ENCODE results near the gene MORN3.
"Not testable (repeated sequence)": the region's sequence is repeated elsewhere in the genome, so short reads cannot be mapped to it uniquely, and the experiment has no call there.

The MORN3 gene

GRCh38 chr12:121705514-121705913, 36.1 kb upstream of the MORN3 start:
- Mint-ChIP-seq H3K9me3 (no peaks in the 10 kb centered on the region), H3K4me1 (ENCODE audit: low read depth) (no peaks in the 10 kb centered on the region), H3K27ac (no peak overlapping the region), H3K27me3 (no peaks in the 10 kb centered on the region), H3K4me3 (no peak overlapping the region), H3K36me3 (ENCODE audit: low read depth) (no peaks in the 10 kb centered on the region)

- Mint-ChIP-seq H3K4me1 (ENCODE audit: low read depth) (no peaks in the 10 kb centered on the region), H3K9me3 (no peaks in the 10 kb centered on the region), H3K4me3 (no peak overlapping the region), H3K36me3 (ENCODE audit: low read depth) (no peaks in the 10 kb centered on the region), H3K27ac (no peak overlapping the region), H3K27me3 (no peaks in the 10 kb centered on the region)
These were observed 33.5 kb upstream of the MORN3 start for GRCh38 chr12:121702944-121703343.

- Mint-ChIP-seq H3K27me3 (no peaks in the 10 kb centered on the region), H3K27ac (no peak overlapping the region)
These were observed 32.3 kb upstream of the MORN3 start for GRCh38 chr12:121701667-121702277.

GRCh38 chr12:121697861-121698260, 28.4 kb upstream of the MORN3 start:
- H3K27ac Mint-ChIP-seq; H3K9me3 Mint-ChIP-seq; H3K27me3 Mint-ChIP-seq; H3K4me1 Mint-ChIP-seq (ENCODE audit: low read depth); H3K36me3 Mint-ChIP-seq (ENCODE audit: low read depth); H3K4me3 Mint-ChIP-seq: not testable (repeated sequence)

More at GRCh38 chr12:121701667-121702277, 32.3 kb upstream of the MORN3 start:
- H3K9me3 Mint-ChIP-seq, result no peaks in the 10 kb centered on the region
- no peak overlapping the region for H3K4me3 Mint-ChIP-seq
- no peaks in the 10 kb centered on the region for H3K4me1 Mint-ChIP-seq (ENCODE audit: low read depth)
- no peaks in the 10 kb centered on the region for H3K36me3 Mint-ChIP-seq (ENCODE audit: low read depth)

- Mint-ChIP-seq H3K27ac (no peak overlapping the region), H3K4me3 (no peak overlapping the region), H3K4me1 (ENCODE audit: low read depth) (no peaks in the 10 kb centered on the region), H3K9me3 (no peaks in the 10 kb centered on the region), H3K36me3 (ENCODE audit: low read depth) (no peaks in the 10 kb centered on the region), H3K27me3 (no peaks in the 10 kb centered on the region)
These were observed 27.7 kb upstream of the MORN3 start for GRCh38 chr12:121697093-121697698.

DNA sequence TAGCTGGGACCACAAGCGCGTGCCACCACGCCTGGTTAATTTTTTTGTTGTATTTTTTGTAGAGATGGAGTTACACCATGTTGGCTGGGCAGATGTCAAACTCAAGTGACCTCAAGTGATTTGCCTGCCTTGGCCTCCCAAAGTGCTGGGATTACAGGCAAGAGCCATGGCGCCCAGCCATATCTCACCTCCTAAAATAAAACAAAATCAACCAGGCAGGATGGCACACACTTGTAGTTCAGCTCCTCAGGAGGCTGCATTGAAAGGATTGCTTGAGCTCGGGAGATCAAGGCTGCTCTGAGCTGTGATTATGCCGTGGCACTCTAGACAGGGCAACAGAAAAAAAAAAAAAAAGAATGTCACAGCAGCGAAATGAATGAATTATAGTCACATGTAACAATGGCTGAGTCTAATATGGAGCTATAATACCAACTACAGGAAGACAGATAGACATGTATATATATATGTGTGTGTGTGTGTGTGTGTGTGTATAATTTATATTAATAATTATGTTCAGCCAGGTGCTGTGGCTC, 23.8 kb upstream of the MORN3 start:
- no peak overlapping the region for H3K27ac Mint-ChIP-seq
- no peaks in the 10 kb centered on the region for H3K36me3 Mint-ChIP-seq (ENCODE audit: low read depth)
- H3K27me3 Mint-ChIP-seq, result no peaks in the 10 kb centered on the region
- no peak overlapping the region for H3K4me3 Mint-ChIP-seq
- no peaks in the 10 kb centered on the region for H3K9me3 Mint-ChIP-seq
- no peaks in the 10 kb centered on the region for H3K4me1 Mint-ChIP-seq (ENCODE audit: low read depth)

GRCh38 chr12:121692744-121693143, 23.3 kb upstream of the MORN3 start:
- H3K9me3 Mint-ChIP-seq; H3K4me3 Mint-ChIP-seq; H3K36me3 Mint-ChIP-seq (ENCODE audit: low read depth); H3K27me3 Mint-ChIP-seq; H3K27ac Mint-ChIP-seq; H3K4me1 Mint-ChIP-seq (ENCODE audit: low read depth): not testable (repeated sequence)

- H3K4me3 Mint-ChIP-seq, result no peak overlapping the region
- H3K9me3 Mint-ChIP-seq, result no peaks in the 10 kb centered on the region
- no peaks in the 10 kb centered on the region for H3K27me3 Mint-ChIP-seq
- no peak overlapping the region for H3K27ac Mint-ChIP-seq
- H3K36me3 Mint-ChIP-seq (ENCODE audit: low read depth), result no peaks in the 10 kb centered on the region
- H3K4me1 Mint-ChIP-seq (ENCODE audit: low read depth), result peaks cover 15% of the 10 kb centered on the region
These were observed 20.0 kb upstream of the MORN3 start for GRCh38 chr12:121689430-121689829.

DNA sequence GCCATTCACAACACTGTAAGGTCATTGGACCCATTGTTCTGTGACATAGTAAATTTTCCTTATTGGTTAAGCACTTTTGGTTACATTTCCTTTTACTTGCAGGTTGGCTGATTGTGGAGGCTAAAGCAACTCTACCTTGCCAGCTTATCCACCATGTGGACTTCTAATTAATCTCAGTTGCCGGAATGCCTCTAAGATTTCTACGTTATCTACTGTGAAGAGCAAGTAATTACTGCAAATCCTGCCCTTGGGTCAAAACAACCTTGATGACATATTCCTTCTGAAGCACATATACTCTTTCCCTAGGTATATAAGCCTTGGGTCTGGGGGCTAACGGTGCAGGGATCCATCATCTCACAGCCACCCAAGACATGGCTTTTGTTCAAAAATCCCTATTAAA, 19.5 kb upstream of the MORN3 start:
- Mint-ChIP-seq H3K9me3 (no peaks in the 10 kb centered on the region), H3K4me3 (no peak overlapping the region), H3K27me3 (no peaks in the 10 kb centered on the region), H3K36me3 (ENCODE audit: low read depth) (no peaks in the 10 kb centered on the region), H3K27ac (no peak overlapping the region), H3K4me1 (ENCODE audit: low read depth) (peaks cover 15% of the 10 kb centered on the region)

DNA sequence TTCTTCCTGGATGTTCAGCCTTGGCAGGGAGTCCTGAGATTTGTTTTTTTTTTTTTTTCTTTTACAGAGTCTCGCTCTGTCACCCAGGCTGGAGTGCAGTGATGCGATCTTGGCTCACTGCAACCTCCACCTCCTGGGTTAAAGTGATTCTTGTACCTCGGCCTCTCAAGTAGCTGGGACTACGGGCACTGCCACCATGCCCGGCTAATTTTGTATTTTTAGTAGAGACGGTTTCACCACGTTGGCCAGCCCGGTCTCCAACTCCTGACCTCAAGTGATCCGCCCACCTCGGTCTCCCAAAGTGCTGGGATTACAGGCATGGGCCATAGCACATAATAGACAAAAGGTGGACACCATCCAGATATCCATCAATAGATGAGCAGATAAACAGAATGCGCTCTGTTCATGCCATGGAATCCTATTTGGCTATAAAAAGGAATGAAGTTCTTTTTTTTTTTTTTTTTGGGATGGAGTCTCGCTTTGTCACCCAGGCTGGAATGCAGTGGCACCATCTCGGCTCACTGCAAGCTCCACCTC, 10.3 kb upstream of the MORN3 start:
- not testable (repeated sequence) for H3K36me3 Mint-ChIP-seq (ENCODE audit: low read depth); H3K9me3 Mint-ChIP-seq; H3K27ac Mint-ChIP-seq; H3K4me1 Mint-ChIP-seq (ENCODE audit: low read depth); H3K27me3 Mint-ChIP-seq; H3K4me3 Mint-ChIP-seq

- no peaks in the 10 kb centered on the region for H3K27me3 Mint-ChIP-seq
- no peaks in the 10 kb centered on the region for H3K9me3 Mint-ChIP-seq
- no peak overlapping the region for H3K4me3 Mint-ChIP-seq
- no peaks in the 10 kb centered on the region for H3K36me3 Mint-ChIP-seq (ENCODE audit: low read depth)
- H3K4me1 Mint-ChIP-seq (ENCODE audit: low read depth), result peaks cover 6% of the 10 kb centered on the region
- peak overlapping the region; percentile 46 for H3K27ac Mint-ChIP-seq
These were observed 9.4 kb upstream of the MORN3 start for GRCh38 chr12:121678716-121679300.

- Mint-ChIP-seq H3K27me3 (no peaks in the 10 kb centered on the region), H3K36me3 (ENCODE audit: low read depth) (no peaks in the 10 kb centered on the region), H3K4me1 (ENCODE audit: low read depth) (peaks cover 11% of the 10 kb centered on the region), H3K9me3 (no peaks in the 10 kb centered on the region), H3K27ac (no peak overlapping the region), H3K4me3 (no peak overlapping the region)
These were observed 8.9 kb upstream of the MORN3 start for GRCh38 chr12:121678305-121678704.

DNA sequence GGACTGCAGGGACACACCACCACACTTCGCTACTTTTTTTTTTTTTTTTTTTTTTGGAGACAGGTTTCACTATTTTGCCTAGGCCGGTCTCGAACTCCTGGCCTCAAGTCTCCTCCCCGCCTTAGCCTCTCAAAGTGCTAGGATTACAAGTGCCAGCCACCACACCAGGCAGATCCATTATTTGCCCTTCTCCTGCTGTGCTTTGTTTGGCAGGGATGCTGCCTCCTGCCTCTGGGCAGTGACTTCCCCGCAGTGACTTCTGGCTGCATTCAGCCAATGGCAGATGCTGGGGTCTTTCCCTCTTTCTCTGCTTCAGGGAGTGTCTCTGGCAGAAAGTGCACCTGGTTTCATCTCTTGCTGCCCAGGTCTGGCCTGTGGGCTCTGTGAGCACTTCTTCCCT, 6.7 kb upstream of the MORN3 start:
- peak overlapping the region; percentile 48 for H3K27ac Mint-ChIP-seq
- no peak overlapping the region for H3K4me3 Mint-ChIP-seq
- no peaks in the 10 kb centered on the region for H3K9me3 Mint-ChIP-seq
- no peaks in the 10 kb centered on the region for H3K27me3 Mint-ChIP-seq
- no peaks in the 10 kb centered on the region for H3K36me3 Mint-ChIP-seq (ENCODE audit: low read depth)
- H3K4me1 Mint-ChIP-seq (ENCODE audit: low read depth), result peaks cover 28% of the 10 kb centered on the region

GRCh38 chr12:121673013-121673511, 3.6 kb upstream of the MORN3 start:
- Mint-ChIP-seq H3K27me3 (no peaks in the 10 kb centered on the region), H3K36me3 (ENCODE audit: low read depth) (no peaks in the 10 kb centered on the region), H3K9me3 (no peaks in the 10 kb centered on the region), H3K4me1 (ENCODE audit: low read depth) (peaks cover 39% of the 10 kb centered on the region), H3K4me3 (peak overlapping the region; percentile 81), H3K27ac (peak overlapping the region; percentile 88)

GRCh38 chr12:121668750-121669520, 519 bp downstream of the MORN3 start:
- H3K9me3 Mint-ChIP-seq, result no peaks in the 10 kb centered on the region
- peaks cover 72% of the 10 kb centered on the region for H3K4me1 Mint-ChIP-seq (ENCODE audit: low read depth)
- no peak overlapping the region for H3K4me3 Mint-ChIP-seq
- H3K36me3 Mint-ChIP-seq (ENCODE audit: low read depth), result peaks cover 8% of the 10 kb centered on the region
- no peaks in the 10 kb centered on the region for H3K27me3 Mint-ChIP-seq
- no peak overlapping the region for H3K27ac Mint-ChIP-seq

Measured in stimulated activated naive CD8-positive, alpha-beta T cell treated with anti-CD3 and anti-CD28 coated beads, Interleukin-15, Interleukin-2, amounts not matched to agents 100 ng/mL and 50 ng/mL, for 24 hours (primary cell).